ENCODE data around the gene ELL3. TPM values are rescaled to one million over a fixed set of nuclear protein-coding genes. Genes with fewer than 3 reads are reported as not detected.
A peak's percentile ranks its signal among the peaks of the same experiment; 100 is the strongest.
"Not testable (repeated sequence)": the region's sequence is repeated elsewhere in the genome, so short reads cannot be mapped to it uniquely, and the experiment has no call there.

Gene ELL3
- total and polyA plus RNA-seq, 5 donors = 1.1 to 2.8 (median 1.9) TPM

DNA sequence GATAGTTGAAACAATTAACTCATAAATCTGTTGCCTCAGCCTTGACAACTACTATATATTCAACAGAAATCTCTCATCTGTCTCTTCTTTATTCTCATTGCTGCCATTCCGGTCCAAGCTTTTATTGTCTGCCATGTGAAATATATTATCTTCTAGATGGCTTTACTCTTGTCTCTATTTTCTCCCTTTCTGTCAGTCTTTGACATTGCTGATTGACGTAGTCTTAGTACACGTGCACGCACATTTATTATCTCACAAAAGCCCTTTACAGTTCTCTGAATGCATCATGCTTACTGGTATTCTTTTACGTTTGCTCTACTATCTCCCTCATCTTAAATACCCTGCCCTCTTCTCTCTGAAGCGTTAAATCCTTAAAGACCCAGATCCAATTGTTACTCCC lies 24.9 kb downstream of the ELL3 start:
- Histone ChIP-seq H3K9me3 (ENCODE audit: control insufficient read depth, low read length) (no peaks in the 10 kb centered on the region), H3K4me1 (ENCODE audit: control insufficient read depth, insufficient read depth, low read length) (peaks cover 4% of the 10 kb centered on the region), H3K4me3 (ENCODE audit: low read length) (no peak overlapping the region), H3K27me3 (ENCODE audit: control insufficient read depth, insufficient read depth) (no peaks in the 10 kb centered on the region), H3K27ac (ENCODE audit: low read length) (no peak overlapping the region)
- ATAC-seq = no peak
- intact Hi-C loops (cut with DNase I) = no loop called here
- DNase-seq = no peak
- 66% methylated on average over 6 of the region's 6 CpGs for WGBS

- intact Hi-C loops (cut with DNase I) = no loop called here
- peaks cover 4% of the 10 kb centered on the region for H3K4me1 ChIP-seq (ENCODE audit: control insufficient read depth, insufficient read depth, low read length)
- no peaks in the 10 kb centered on the region for H3K9me3 ChIP-seq (ENCODE audit: control insufficient read depth, low read length)
- H3K4me3 ChIP-seq (ENCODE audit: low read length) = peak overlapping the region; percentile 4
- H3K27ac ChIP-seq (ENCODE audit: low read length) = peak overlapping the region; percentile 58
- H3K27me3 ChIP-seq (ENCODE audit: control insufficient read depth, insufficient read depth) = no peaks in the 10 kb centered on the region
- DNase-seq = no peak
- ATAC-seq = no peak
- WGBS = 62% methylated on average over 12 of the region's 12 CpGs
Measured at GRCh38 chr15:43749690-43750345, 26.9 kb downstream of the ELL3 start.

DNA sequence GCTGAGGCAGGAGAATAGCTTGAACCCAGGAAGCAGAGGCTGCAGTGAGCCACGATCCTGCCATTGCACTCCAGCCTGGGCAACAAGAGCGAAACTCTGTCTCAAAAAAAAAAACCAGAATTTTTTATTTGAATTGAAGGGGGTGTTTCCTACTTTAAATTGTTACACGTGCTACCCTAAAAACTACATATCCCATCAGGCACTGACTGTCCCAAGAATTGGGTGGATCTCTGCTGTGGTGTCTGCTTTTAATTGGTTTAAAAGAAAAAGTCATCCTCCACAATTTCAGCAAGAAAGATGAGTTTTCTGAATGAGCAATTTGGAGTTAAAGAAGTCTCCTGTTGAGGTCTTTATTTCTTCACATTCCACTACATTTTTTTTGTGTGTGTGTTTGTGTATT lies 28.4 kb downstream of the ELL3 start:
- Histone ChIP-seq H3K27ac (ENCODE audit: low read length) (no peak overlapping the region), H3K9me3 (ENCODE audit: control insufficient read depth, low read length) (no peaks in the 10 kb centered on the region), H3K4me1 (ENCODE audit: control insufficient read depth, insufficient read depth, low read length) (peaks cover 4% of the 10 kb centered on the region), H3K4me3 (ENCODE audit: low read length) (no peak overlapping the region), H3K27me3 (ENCODE audit: control insufficient read depth, insufficient read depth) (no peaks in the 10 kb centered on the region)
- intact Hi-C loops (cut with DNase I) = no loop called here
- no peak for ATAC-seq
- 56% methylated on average over 3 of the region's 3 CpGs for WGBS
- DNase-seq = no peak

DNA sequence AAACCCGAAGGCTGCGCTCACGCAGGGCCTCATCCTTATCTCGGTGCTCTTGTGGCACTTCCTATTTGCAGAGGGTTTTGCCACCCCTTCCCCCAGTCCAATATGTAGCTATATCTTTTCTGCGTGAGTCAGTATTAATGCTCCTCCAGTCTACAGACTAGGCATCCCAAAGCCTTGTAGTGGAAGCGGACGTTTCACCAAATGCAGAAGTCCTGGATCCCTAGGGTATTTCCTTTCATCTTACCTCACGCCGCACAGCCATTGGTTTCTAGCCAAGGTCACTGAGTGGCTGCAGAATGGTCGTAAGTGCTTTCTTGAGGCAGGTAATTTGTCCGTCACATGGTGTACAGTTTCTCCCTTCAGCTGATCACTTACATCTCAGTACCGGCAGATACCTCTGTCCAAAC lies 29.9 kb downstream of the ELL3 start:
- peak in 1 of 2 donors; percentile 30 for ATAC-seq
- Histone ChIP-seq H3K27ac (ENCODE audit: low read length) (peak overlapping the region; percentile 86), H3K4me3 (ENCODE audit: low read length) (peak overlapping the region; percentile 60)
- DNase-seq; intact Hi-C loops (cut with DNase I); H3K27me3 ChIP-seq (ENCODE audit: control insufficient read depth, insufficient read depth); H3K9me3 ChIP-seq (ENCODE audit: control insufficient read depth, low read length); H3K4me1 ChIP-seq (ENCODE audit: control insufficient read depth, insufficient read depth, low read length): not testable (repeated sequence)
- WGBS = 2% methylated on average over 12 of the region's 12 CpGs

DNA sequence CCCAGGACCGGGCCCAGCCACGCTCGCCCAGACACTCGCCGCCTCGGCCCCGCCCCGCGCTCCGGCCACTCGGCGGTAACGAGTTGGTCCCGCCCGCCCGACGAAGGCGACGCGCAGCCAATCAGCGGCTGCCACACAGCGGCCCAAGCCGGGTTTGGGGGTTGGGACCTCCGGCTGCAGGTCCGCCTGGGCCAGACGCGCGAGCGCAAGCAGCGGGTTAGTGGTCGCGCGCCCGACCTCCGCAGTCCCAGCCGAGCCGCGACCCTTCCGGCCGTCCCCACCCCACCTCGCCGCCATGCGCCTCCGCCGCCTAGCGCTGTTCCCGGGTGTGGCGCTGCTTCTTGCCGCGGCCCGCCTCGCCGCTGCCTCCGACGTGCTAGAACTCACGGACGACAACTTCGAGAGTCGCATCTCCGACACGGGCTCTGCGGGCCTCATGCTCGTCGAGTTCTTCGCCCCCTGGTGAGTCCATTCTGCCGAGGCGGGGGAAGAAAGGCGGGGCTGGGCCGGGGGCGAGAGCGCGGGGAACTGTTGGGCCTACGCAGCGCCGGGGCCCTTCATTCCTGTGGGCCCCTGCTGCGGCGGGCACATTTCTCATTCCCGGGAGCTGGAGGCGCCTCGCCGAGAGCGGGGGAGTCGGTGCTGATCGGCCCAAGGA lies 30.4 kb downstream of the ELL3 start, which contains the start of gene PDIA3:
PDIA3 (plus strand) TSS at position 194 of the 658 bp plus-strand sequence; CDS start at position 296, 102 bp downstream.
- H3K9me3 ChIP-seq (ENCODE audit: control insufficient read depth, low read length); intact Hi-C loops (cut with DNase I); H3K27me3 ChIP-seq (ENCODE audit: control insufficient read depth, insufficient read depth); H3K4me1 ChIP-seq (ENCODE audit: control insufficient read depth, insufficient read depth, low read length): not testable (repeated sequence)
- ATAC-seq = peak; percentile 99
- peak; percentile 95 to 97 (median 97) for DNase-seq
- peak within 1 kb of the TSS; percentile 86 for H3K27ac ChIP-seq (ENCODE audit: low read length)
- WGBS = under 1% methylated on average over 84 of the region's 84 CpGs
- peak within 1 kb of the TSS; percentile 60 for H3K4me3 ChIP-seq (ENCODE audit: low read length)

DNA sequence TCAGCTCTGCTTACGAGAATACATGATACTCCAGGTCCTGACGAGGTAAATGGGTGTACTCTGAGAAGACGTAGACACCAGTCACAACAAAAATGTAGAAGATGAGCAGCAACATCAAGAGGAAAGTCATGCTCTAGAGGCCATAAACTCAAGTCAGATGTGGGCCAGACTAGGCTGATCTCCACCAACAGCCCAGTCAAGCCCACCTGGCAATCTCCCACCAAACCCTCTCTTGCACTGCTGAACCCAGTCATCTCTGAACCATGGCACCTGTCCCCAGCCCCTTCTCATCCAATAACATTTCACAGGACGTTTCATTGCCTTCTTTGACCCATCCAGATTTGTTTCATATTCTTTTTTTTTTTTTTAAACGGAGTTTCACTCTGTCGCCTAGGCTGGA lies 41.4 kb downstream of the ELL3 start:
- intact Hi-C loops (cut with DNase I) = no loop called here
- Histone ChIP-seq H3K4me3 (ENCODE audit: low read length) (no peak overlapping the region), H3K4me1 (ENCODE audit: control insufficient read depth, insufficient read depth, low read length) (no peaks in the 10 kb centered on the region), H3K27me3 (ENCODE audit: control insufficient read depth, insufficient read depth) (no peaks in the 10 kb centered on the region), H3K9me3 (ENCODE audit: control insufficient read depth, low read length) (no peaks in the 10 kb centered on the region), H3K27ac (ENCODE audit: low read length) (no peak overlapping the region)
- ATAC-seq (no peak), DNase-seq (no peak)
- 82% methylated on average over 6 of the region's 6 CpGs for WGBS

DNA sequence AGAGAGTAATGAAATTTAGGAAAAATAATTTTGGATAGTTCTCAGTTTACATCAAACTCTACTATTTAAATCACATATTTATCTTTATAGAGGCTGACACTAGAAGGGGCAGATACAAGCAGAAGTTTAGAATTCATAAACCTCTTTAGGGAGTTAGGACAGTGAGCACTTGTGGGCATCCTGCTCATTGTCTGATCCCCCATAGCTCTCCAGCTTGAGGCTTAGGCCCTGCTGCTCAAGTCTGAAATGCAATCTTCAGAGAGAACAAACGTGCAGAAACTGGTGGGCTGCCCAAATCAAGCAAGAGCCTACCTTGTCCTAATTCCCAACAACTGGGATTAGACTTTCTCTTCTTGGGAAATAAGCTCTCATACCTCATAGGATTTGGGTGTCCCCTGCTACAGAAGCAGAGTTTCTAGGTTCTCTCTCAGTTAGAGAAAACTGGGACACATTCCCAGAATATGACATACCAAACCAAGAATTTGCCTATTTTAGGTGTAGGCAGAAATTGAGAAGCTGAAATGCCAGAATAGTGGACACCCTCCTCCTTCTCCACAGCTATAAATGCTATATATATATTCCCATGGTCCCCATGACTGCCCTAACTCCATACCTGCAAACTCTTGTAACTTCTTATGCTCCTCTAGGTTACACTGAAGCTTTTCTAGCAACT lies 48.6 kb downstream of the ELL3 start:
- WGBS = 37% methylated on average over 1 of the region's 1 CpG
- intact Hi-C loops (cut with DNase I); DNase-seq; H3K27ac ChIP-seq (ENCODE audit: low read length); H3K27me3 ChIP-seq (ENCODE audit: control insufficient read depth, insufficient read depth); H3K4me1 ChIP-seq (ENCODE audit: control insufficient read depth, insufficient read depth, low read length); H3K4me3 ChIP-seq (ENCODE audit: low read length); ATAC-seq; H3K9me3 ChIP-seq (ENCODE audit: control insufficient read depth, low read length): not testable (repeated sequence)

DNA sequence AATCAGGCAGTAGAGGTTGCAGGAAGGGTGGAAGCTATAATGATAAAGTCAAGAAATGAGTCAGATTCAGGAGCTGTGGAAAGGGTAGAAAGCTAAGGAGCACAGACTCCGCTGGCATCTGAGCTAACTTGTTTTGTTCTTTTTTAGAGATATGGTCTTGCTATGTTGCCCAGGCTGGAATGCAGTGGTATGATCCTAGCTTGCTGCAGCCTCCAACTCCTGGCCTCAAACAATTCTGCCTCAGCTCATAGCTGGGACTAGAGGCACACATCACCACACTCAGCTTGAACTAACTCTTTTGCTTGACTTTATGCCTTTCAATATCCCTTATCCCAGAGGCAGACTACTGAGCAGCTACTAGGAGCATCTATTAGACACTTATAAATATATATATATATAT lies 50.5 kb downstream of the ELL3 start:
- intact Hi-C loops (cut with DNase I); DNase-seq; H3K27me3 ChIP-seq (ENCODE audit: control insufficient read depth, insufficient read depth); H3K4me3 ChIP-seq (ENCODE audit: low read length); H3K9me3 ChIP-seq (ENCODE audit: control insufficient read depth, low read length); H3K27ac ChIP-seq (ENCODE audit: low read length); ATAC-seq; H3K4me1 ChIP-seq (ENCODE audit: control insufficient read depth, insufficient read depth, low read length): not testable (repeated sequence)
- WGBS = 97% methylated on average over 1 of the region's 1 CpG

DNA sequence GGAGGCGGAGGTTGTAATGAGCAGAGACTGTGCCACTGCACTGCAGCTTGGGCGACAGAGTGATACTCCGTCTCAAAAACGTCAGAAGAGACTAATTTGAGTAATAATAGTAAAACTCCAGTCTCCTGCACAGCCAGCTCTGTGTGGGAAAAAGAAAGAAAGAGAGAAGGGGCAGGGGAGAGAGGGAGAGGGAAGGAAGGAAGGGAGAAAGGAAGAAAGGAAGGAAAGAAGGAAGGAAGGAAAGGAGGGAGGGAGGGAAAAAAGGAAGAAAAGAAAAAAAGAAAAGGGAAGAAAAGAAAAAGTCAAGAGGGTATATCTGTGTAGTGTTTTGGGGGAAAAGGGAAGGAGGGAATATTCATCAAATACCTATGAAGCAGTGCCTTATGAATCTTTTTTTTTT lies 53.6 kb downstream of the ELL3 start:
- intact Hi-C loops (cut with DNase I) = no loop called here
- Histone ChIP-seq H3K4me3 (ENCODE audit: low read length) (no peak overlapping the region), H3K4me1 (ENCODE audit: control insufficient read depth, insufficient read depth, low read length) (no peaks in the 10 kb centered on the region), H3K27me3 (ENCODE audit: control insufficient read depth, insufficient read depth) (no peaks in the 10 kb centered on the region), H3K9me3 (ENCODE audit: control insufficient read depth, low read length) (no peaks in the 10 kb centered on the region), H3K27ac (ENCODE audit: low read length) (no peak overlapping the region)
- WGBS = 74% methylated on average over 4 of the region's 4 CpGs
- DNase-seq = no peak
- no peak for ATAC-seq
